IPS-NIHi7 (cell line): Measurements from ENCODE around the gene WIPF3.

ENCODE experiments used
- DNase-seq: peaks from one replicate; pipeline ENCODE4 v3.0.0; 2012; ENCODE audit warnings: mixed read lengths; ENCODE audit errors: extremely low spot score

WIPF3 gene

DNA sequence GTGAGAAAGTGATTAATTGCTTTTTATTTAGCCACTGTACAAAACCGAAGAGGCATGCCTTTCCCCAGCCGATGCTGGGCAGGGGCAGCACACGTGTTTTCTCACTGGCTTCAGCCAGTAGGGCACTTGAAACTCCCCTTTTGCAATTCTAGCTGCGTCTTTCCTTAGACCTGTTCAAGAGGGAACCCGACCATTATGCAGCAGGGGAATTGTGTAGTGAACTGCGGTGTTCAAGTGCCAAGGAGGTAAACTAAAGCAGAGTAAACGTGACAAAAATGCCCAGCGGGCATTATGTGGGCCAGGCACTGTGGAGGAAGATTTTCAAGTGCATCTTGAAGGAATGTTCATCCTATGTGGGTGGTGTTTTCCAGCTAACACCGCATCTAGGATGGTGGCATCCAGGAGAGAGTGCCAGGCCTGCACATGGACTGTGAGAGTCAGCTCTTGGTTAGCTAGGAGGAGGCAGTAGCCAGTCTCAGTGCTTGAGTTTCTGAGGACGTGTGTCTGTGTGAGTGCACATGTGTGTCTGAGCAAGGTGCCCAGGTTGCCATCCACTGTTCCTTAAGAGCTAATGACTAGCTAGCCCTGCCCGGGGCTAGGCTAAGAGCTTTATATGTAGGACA is 3.3 kb downstream of the WIPF3 start:
- DNase-seq = no peak

GRCh38 chr7:29810297-29810696 is 4.0 kb downstream of the WIPF3 start:
- DNase-seq = no peak

DNA sequence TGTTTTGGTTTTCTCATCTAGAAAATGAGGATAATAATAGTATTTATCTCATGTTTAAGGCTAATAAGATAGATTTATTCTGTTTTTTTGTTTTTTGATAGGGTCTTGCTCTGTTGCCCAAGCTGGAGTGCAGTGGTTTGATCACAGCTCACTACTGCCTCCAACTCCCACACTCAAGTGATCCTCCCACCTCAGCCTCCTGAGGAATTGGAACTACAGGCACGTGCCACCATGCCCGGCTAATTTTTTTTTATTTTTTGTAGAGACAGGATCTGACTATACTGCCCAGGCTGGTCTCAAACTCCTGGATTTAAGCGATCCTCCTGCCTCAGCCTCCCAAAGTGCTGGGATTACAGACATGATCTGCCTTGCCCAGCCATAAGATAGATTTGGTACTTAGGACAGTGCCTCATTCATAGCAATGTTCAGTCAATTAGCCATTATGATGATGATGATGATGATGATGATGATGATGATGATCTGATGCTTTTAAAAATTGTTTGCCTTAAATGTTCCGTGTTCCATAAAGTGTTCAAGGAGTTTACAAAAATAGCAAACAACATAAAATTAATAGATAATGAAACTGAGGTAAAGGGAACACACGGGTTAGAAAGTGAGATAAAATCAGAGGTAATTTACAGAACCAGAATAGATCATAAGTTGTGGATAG is 4.6 kb downstream of the WIPF3 start:
- no peak for DNase-seq

GRCh38 chr7:29811586-29811985 is 5.3 kb downstream of the WIPF3 start:
- DNase-seq = no peak

- DNase-seq = no peak
Measured at GRCh38 chr7:29812185-29812876, 6.0 kb downstream of the WIPF3 start.

DNA sequence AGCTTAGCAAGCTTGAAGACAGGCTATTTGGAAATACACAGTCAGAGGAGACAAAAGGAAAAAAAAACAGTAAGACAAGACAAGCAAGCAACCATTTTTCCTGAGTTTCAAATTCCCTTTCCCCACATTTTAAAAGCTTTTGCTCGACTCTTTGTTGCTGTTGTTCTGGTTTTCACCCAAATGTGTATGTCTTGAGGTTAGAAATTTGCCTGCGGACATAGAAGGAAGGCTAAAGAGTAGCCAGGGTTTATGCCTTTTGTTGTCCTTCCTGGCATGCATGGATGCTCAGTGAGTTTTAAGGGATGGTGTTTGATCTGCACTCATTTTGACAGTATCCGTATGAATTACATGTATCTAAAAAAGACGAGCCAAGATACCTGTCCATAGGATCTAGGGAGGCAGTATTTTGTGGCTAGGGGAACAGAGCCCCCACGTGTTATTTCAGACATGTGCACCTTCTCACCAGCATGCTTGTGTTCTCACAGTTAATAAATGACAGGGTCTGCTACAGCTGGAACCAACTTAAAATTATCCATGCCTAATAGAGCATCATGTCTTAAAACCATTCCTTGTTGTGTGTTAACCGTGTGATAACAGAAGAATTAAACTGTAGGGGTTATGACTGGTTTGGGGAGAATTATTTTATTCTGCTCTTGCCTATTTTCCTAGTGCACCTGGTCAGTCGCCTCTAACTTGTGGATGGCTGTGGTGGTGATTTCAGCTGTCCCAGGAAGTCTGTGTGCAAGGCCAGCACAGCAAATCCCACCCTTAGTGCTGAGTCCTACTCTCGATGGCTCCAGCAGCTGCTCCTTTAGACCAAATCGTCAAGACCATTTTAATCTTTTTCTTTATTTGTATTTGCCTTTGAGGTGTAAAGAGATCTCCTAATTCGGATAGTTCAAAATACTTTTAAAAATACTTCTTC is 9.1 kb downstream of the WIPF3 start:
- DNase-seq = no peak

- no peak for DNase-seq
Measured at GRCh38 chr7:29818308-29818707, 12.0 kb downstream of the WIPF3 start.

DNA sequence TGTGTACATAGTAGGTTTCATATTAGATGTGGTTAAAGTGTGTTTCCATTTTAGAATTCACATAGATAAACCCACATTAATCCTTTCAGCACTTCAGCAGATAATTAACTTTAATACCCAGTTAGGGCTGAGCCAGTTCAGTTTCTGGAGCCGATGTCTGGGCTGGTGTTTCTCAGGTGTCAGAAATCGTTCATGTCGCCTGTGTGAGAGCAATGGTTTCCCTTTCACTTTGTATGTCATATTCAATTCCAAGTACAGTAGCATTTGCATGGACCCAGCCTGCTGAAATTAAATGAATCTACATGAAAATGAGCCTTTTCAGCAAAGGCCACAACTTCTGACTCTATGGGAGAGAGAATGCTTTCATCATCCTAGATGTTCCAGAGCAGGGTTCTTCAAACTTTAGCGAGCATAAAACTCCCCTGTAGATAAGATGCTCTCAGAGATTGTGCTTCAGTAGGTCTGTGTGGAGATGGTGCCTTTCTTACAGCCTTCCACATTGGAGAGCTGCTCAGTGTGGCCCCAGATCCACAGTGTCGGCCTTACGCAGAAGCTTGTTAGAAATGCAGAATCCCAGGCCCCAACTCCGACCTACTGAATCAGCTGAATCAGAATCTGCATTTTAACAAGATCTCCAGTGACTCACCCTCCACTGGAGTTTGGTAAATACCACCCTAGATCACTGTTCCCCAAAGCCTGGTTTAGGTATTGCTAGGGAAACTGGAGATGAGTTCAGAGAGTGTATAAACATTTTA is 19.6 kb downstream of the WIPF3 start:
- DNase-seq = no peak

GRCh38 chr7:29826530-29826822 is 20.2 kb downstream of the WIPF3 start:
- DNase-seq = no peak

- no peak for DNase-seq
Measured at GRCh38 chr7:29826904-29827303, 20.6 kb downstream of the WIPF3 start.

DNA sequence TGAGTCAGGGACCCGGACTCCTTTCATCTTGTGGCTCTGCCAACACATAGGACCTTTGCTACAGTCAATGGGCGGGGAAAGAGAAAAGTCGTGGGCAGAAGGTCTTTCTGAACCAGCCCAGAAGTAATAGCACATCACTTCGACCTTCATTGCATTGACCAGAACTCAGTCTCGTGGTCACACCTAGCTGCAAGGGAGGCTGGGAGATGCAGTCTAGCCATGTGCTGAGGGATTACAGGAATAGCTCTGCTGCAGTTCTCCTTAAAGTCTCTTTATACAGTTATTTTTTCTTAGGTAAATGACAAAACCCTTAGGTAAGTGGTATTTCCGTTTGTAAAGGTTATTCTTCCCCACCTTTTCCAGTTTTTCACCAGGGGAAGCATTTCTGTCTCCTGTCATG is 25.4 kb downstream of the WIPF3 start:
- DNase-seq = no peak

- DNase-seq = no peak
Measured at GRCh38 chr7:29833929-29834328, 27.6 kb downstream of the WIPF3 start.

- no peak for DNase-seq
Measured at GRCh38 chr7:29835718-29836117, 29.4 kb downstream of the WIPF3 start.

- DNase-seq = no peak
Measured at GRCh38 chr7:29839302-29839701, 33.0 kb downstream of the WIPF3 start.

- no peak for DNase-seq
Measured at GRCh38 chr7:29839921-29840320, 33.6 kb downstream of the WIPF3 start.

GRCh38 chr7:29840701-29841100 is 34.4 kb downstream of the WIPF3 start:
- DNase-seq = no peak

- no peak for DNase-seq
Measured at GRCh38 chr7:29841926-29842701, 35.8 kb downstream of the WIPF3 start.

GRCh38 chr7:29843093-29843492 is 36.8 kb downstream of the WIPF3 start:
- DNase-seq = no peak

- no peak for DNase-seq
Measured at GRCh38 chr7:29843726-29844125, 37.4 kb downstream of the WIPF3 start.

DNA sequence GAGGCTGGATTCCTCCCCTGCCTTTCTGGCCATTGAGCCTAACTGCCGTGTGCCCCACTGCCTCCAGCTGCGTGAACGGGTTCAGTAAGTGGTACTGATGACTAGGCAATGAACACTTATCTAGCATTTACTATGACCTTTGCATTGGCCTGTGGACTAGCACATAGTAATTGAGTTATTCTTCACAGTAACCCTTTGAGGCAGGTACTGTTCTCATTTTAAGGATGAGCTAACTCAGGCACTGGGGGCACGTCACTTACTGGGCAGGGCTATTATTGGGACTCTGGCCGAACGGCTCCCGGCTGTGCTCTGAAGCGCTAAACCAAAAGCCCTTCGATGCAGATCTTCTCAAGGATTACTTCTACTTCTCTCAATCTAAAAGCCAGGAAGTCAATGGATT is 38.3 kb downstream of the WIPF3 start:
- no peak for DNase-seq

GRCh38 chr7:29847496-29847895 is 41.2 kb downstream of the WIPF3 start:
- no peak for DNase-seq
